Fibroblast of the aortic adventitia (primary cell): ENCODE measurements around the gene TFPI. TPM values are rescaled to one million over a fixed set of nuclear protein-coding genes. Genes with fewer than 3 reads are reported as not detected.
"Not testable (repeated sequence)": the region's sequence is repeated elsewhere in the genome, so short reads cannot be mapped to it uniquely, and the experiment has no call there.

Source experiments
- DNase-seq: peaks from one replicate; pipeline ENCODE4 v3.0.0-alpha.2; 2010; ENCODE audit warnings: low read depth
- H3K4me3 ChIP-seq: 2 replicates; pipeline ENCODE4 v1.5.1; 2011; ENCODE audit warnings: low read depth, mild to moderate bottlenecking, control low read depth, low read length, moderate library complexity
- CTCF ChIP-seq: IDR thresholded peaks from 2 replicates; pipeline ENCODE4 v1.5.1; 2011; ENCODE audit warnings: mild to moderate bottlenecking, low read length, control low read depth, inconsistent platforms; ENCODE audit not compliant: insufficient read depth
- total RNA-seq: library from RNA; depleted of rRNA; stranded (reverse); fragments of >200 nt; gene quantifications from 2 replicates; pipeline ENCODE4 v1.2.3, GENCODE V29; 2012; ENCODE audit warnings: low replicate concordance

The TFPI gene
- total RNA-seq, 1 donor = 596 TPM

GRCh38 chr2:187542123-187542522, 12.1 kb downstream of the TFPI start:
- DNase-seq = no peak
- H3K4me3 ChIP-seq = no peak overlapping the region
- no peak for TF ChIP-seq CTCF

GRCh38 chr2:187541086-187542085, 12.8 kb downstream of the TFPI start:
- DNase-seq = peak; percentile 94
- peak overlapping the region; percentile 34 for H3K4me3 ChIP-seq
- TF ChIP-seq CTCF = no peak

- DNase-seq, H3K4me3 ChIP-seq: not testable (repeated sequence)
Observed at GRCh38 chr2:187538222-187538621, 16.0 kb downstream of the TFPI start.

GRCh38 chr2:187535381-187535780, 18.9 kb downstream of the TFPI start:
- H3K4me3 ChIP-seq, DNase-seq: not testable (repeated sequence)

- DNase-seq = no peak
- no peak overlapping the region for H3K4me3 ChIP-seq
- no peak for TF ChIP-seq CTCF
Observed at GRCh38 chr2:187532333-187533120, 21.7 kb downstream of the TFPI start.

- no peak overlapping the region for H3K4me3 ChIP-seq
- DNase-seq = no peak
- TF ChIP-seq CTCF = no peak
Observed at GRCh38 chr2:187529977-187530721, 24.1 kb downstream of the TFPI start.

- no peak for TF ChIP-seq CTCF
- no peak overlapping the region for H3K4me3 ChIP-seq
- no peak for DNase-seq
Observed at GRCh38 chr2:187529248-187529976, 24.8 kb downstream of the TFPI start.
